ENCODE measurements around the gene CD81.

CD81 gene

GRCh38 chr11:2423157-2424025, 46.3 kb downstream of the CD81 start:
- DNase-seq = no peak

- no peak for DNase-seq
These were observed 47.8 kb downstream of the CD81 start for GRCh38 chr11:2424811-2425495.

GRCh38 chr11:2425506-2425905, 48.4 kb downstream of the CD81 start:
- DNase-seq = no peak

- no peak for DNase-seq
These were observed 49.1 kb downstream of the CD81 start for GRCh38 chr11:2426221-2426620.

GRCh38 chr11:2426826-2427521, 49.9 kb downstream of the CD81 start:
- DNase-seq = no peak

- DNase-seq = no peak
These were observed 50.7 kb downstream of the CD81 start for GRCh38 chr11:2427721-2428321.

GRCh38 chr11:2428322-2428795, 51.2 kb downstream of the CD81 start:
- DNase-seq = peak in 1 of 2 experiments; percentile 28

GRCh38 chr11:2431395-2431794, 54.3 kb downstream of the CD81 start:
- DNase-seq = no peak

GRCh38 chr11:2432171-2432621, 55.1 kb downstream of the CD81 start:
- DNase-seq = no peak

- no peak for DNase-seq
These were observed 55.5 kb downstream of the CD81 start for GRCh38 chr11:2432628-2433071.

- no peak for DNase-seq
These were observed 56.2 kb downstream of the CD81 start for GRCh38 chr11:2433106-2433925.

- no peak for DNase-seq
These were observed 56.9 kb downstream of the CD81 start for GRCh38 chr11:2434008-2434407.

GRCh38 chr11:2434506-2435255, 57.6 kb downstream of the CD81 start:
- DNase-seq = no peak

GRCh38 chr11:2435288-2436012, 58.3 kb downstream of the CD81 start:
- no peak for DNase-seq

GRCh38 chr11:2436013-2436520, 59.0 kb downstream of the CD81 start:
- no peak for DNase-seq

GRCh38 chr11:2436521-2437031, 59.5 kb downstream of the CD81 start:
- no peak for DNase-seq

- no peak for DNase-seq
These were observed 60.4 kb downstream of the CD81 start for GRCh38 chr11:2437516-2437915.

- DNase-seq = no peak
These were observed 62.7 kb downstream of the CD81 start for GRCh38 chr11:2439820-2440219.

- DNase-seq = no peak
These were observed 63.5 kb downstream of the CD81 start for GRCh38 chr11:2440646-2441045.

GRCh38 chr11:2441171-2441570, 64.1 kb downstream of the CD81 start:
- no peak for DNase-seq
